HCT116 (cell line): ENCODE data around the gene SNX10.

Source experiments
- EZH2phosphoT487 ChIP-seq: fragments of 200-600 bp; IDR thresholded peaks from 2 replicates; pipeline ENCODE4 v1.6.1; 2018; ENCODE audit warnings: antibody characterized with exemption, borderline replicate concordance
- SIN3A ChIP-seq: IDR thresholded peaks from 2 replicates; pipeline ENCODE4 v1.6.1; 2012; ENCODE audit warnings: low read depth
- TF ChIP-seq, protein P1 (sequence below), 3 experiments: fragments of 200-600 bp in 1 of 3; sonication (generic) in 1 of 3; IDR thresholded peaks in 2 of 3; conservative IDR thresholded peaks in 1 of 3; 2 replicates each; pipeline ENCODE4 v1.5.1; 2012 to 2017; ENCODE audit warnings: low read depth in 2 of 3, low read length in 2 of 3, antibody characterized with exemption in 1 of 3, borderline replicate concordance in 1 of 3, control low read depth in 1 of 3, mild to moderate bottlenecking in 1 of 3, mixed read lengths in 1 of 3, mixed run types in 1 of 3, moderate library complexity in 1 of 3; ENCODE audit not compliant: insufficient read depth in 1 of 3

DNA sequence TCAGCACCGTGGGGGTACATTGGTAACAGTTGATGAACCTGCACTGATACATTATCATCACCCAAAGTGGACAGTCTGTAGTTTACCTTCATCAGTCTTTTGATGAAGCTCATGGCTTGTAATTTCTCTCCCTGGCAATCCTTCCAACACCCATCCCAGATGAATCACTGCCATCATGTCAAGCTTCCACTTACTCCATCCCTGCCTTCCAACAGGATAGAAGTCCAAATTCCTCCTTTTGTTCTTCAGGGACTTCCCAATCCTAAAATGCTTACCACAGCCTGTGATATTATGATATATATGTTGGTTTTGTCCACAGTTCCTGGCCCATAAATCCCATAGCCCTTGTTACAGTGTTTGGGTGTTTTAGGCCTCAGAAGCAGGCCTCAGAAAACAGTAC, 16.1 kb downstream of the SNX10 start:
- TF ChIP-seq, protein P1, sequence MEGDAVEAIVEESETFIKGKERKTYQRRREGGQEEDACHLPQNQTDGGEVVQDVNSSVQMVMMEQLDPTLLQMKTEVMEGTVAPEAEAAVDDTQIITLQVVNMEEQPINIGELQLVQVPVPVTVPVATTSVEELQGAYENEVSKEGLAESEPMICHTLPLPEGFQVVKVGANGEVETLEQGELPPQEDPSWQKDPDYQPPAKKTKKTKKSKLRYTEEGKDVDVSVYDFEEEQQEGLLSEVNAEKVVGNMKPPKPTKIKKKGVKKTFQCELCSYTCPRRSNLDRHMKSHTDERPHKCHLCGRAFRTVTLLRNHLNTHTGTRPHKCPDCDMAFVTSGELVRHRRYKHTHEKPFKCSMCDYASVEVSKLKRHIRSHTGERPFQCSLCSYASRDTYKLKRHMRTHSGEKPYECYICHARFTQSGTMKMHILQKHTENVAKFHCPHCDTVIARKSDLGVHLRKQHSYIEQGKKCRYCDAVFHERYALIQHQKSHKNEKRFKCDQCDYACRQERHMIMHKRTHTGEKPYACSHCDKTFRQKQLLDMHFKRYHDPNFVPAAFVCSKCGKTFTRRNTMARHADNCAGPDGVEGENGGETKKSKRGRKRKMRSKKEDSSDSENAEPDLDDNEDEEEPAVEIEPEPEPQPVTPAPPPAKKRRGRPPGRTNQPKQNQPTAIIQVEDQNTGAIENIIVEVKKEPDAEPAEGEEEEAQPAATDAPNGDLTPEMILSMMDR (IDR thresholded peaks at IDR 0.05 in 2 of 3, conservative IDR thresholded peaks at IDR 0.05 in 1 of 3; ENCODE audit: borderline replicate concordance in 1 of 3, insufficient read depth in 1 of 3, low read depth in 2 of 3, low read length in 2 of 3): no peak
- TF ChIP-seq SIN3A (no peak), EZH2phosphoT487 (no peak)
